SK-N-SH treated with all-trans-retinoic acid at 6 μM for 48 hours (cell line): ENCODE data around the gene OPRM1.

Experiments used
- ATAC-seq: fragments of 200-7000 bp; cut with Tn5 transposase; 3 replicates; pipeline ENCODE4 v1.9.1; 2020; ENCODE audit warnings: mild to moderate bottlenecking, moderate library complexity
- BACH2 ChIP-seq: fragments of 250-450 bp; sonication (Bioruptor Pico); IDR thresholded peaks from 2 replicates; pipeline ENCODE4 v1.9.0; 2021; ENCODE audit warnings: mild to moderate bottlenecking, borderline replicate concordance
- CREB5 ChIP-seq: fragments of 250-450 bp; sonication (Bioruptor Pico); IDR thresholded peaks from 2 replicates; pipeline ENCODE4 v1.5.1; 2020; ENCODE audit warnings: low read depth, mild to moderate bottlenecking, moderate library complexity
- CSDC2 ChIP-seq: fragments of 250-450 bp; sonication (Bioruptor Pico); IDR thresholded peaks from 2 replicates; pipeline ENCODE4 v1.5.0; 2020; ENCODE audit warnings: mild to moderate bottlenecking, moderate library complexity
- ESRRG ChIP-seq: fragments of 250-450 bp; sonication (Bioruptor Pico); IDR thresholded peaks from 2 replicates; pipeline ENCODE4 v1.6.1; 2021; ENCODE audit warnings: mild to moderate bottlenecking
- GLIS3 ChIP-seq: fragments of 250-450 bp; sonication (Bioruptor Pico); IDR thresholded peaks from 2 replicates; pipeline ENCODE4 v1.5.0; 2020; ENCODE audit warnings: mild to moderate bottlenecking, moderate library complexity
- PATZ1 ChIP-seq: fragments of 250-450 bp; sonication (Bioruptor Pico); IDR thresholded peaks from 2 replicates; pipeline ENCODE4 v1.8.0; 2020; ENCODE audit warnings: mild to moderate bottlenecking, moderate library complexity, borderline replicate concordance
- POU6F1 ChIP-seq: fragments of 250-450 bp; sonication (Bioruptor Pico); IDR thresholded peaks from 2 replicates; pipeline ENCODE4 v1.8.0; 2021; ENCODE audit warnings: low read depth, mild to moderate bottlenecking, moderate library complexity, borderline replicate concordance
- RARB ChIP-seq: fragments of 250-450 bp; sonication (Bioruptor Pico); IDR thresholded peaks from 2 replicates; pipeline ENCODE4 v1.8.0; 2021; ENCODE audit warnings: mild to moderate bottlenecking, moderate library complexity
- SNAI2 ChIP-seq: fragments of 250-450 bp; sonication (Bioruptor Pico); IDR thresholded peaks from 2 replicates; pipeline ENCODE4 v1.5.0; 2020; ENCODE audit warnings: mild to moderate bottlenecking, moderate library complexity
- TCF4 ChIP-seq: fragments of 250-450 bp; sonication (Bioruptor Pico); IDR thresholded peaks from 2 replicates; pipeline ENCODE4 v1.8.0; 2021; ENCODE audit warnings: mild to moderate bottlenecking, moderate library complexity, borderline replicate concordance
- TOX ChIP-seq: fragments of 250-450 bp; sonication (Bioruptor Pico); IDR thresholded peaks from 2 replicates; pipeline ENCODE4 v1.8.0; 2021; ENCODE audit warnings: mild to moderate bottlenecking, moderate library complexity, borderline replicate concordance
- TSHZ2 ChIP-seq: fragments of 250-450 bp; sonication (Bioruptor Pico); IDR thresholded peaks from 2 replicates; pipeline ENCODE4 v1.5.0; 2020; ENCODE audit warnings: mild to moderate bottlenecking, moderate library complexity
- ZC3H10 ChIP-seq: fragments of 250-450 bp; sonication (Bioruptor Pico); IDR thresholded peaks from 2 replicates; pipeline ENCODE4 v1.5.1; 2021; ENCODE audit warnings: mild to moderate bottlenecking, moderate library complexity
- ZFP3 ChIP-seq: fragments of 250-450 bp; sonication (Bioruptor Pico); IDR thresholded peaks from 2 replicates; pipeline ENCODE4 v1.5.0; 2020; ENCODE audit warnings: mild to moderate bottlenecking, moderate library complexity
- ZFP30 ChIP-seq: fragments of 450-650 bp; formaldehyde crosslinking; IDR thresholded peaks from 2 replicates; pipeline ENCODE4 v1.5.0; 2022; ENCODE audit warnings: mild to moderate bottlenecking, moderate library complexity
- ZNF565 ChIP-seq: fragments of 450-650 bp; formaldehyde crosslinking; conservative IDR thresholded peaks from 2 replicates; pipeline ENCODE4 v1.5.0; 2020; ENCODE audit warnings: low read depth, mild to moderate bottlenecking, moderate library complexity
- ZNF70 ChIP-seq: fragments of 450-650 bp; formaldehyde crosslinking; IDR thresholded peaks from 2 replicates; pipeline ENCODE4 v1.5.0; 2020; ENCODE audit warnings: mild to moderate bottlenecking, moderate library complexity
- ZNF8 ChIP-seq: fragments of 450-650 bp; formaldehyde crosslinking; IDR thresholded peaks from 2 replicates; pipeline ENCODE4 v1.5.0; 2020; ENCODE audit warnings: mild to moderate bottlenecking, moderate library complexity

Gene OPRM1

GRCh38 chr6:154229786-154230185 lies 190.7 kb downstream of the OPRM1 start:
- ATAC-seq, result no peak
- TF ChIP-seq ZNF8 (CRISPR knock-in tag), result no peak
- TF ChIP-seq BACH2 (CRISPR knock-in tag), result no peak
- TF ChIP-seq ZFP3 (CRISPR knock-in tag), result no peak
- no peak for TF ChIP-seq ZC3H10 (CRISPR knock-in tag)
- TF ChIP-seq POU6F1 (CRISPR knock-in tag), result no peak
- TF ChIP-seq ZNF565 (CRISPR knock-in tag), result no peak
- no peak for TF ChIP-seq CSDC2
- no peak for TF ChIP-seq SNAI2 (CRISPR knock-in tag)
- TF ChIP-seq PATZ1 (CRISPR knock-in tag), result no peak
- TF ChIP-seq TOX, result no peak
- TF ChIP-seq TCF4, result no peak
- TF ChIP-seq TSHZ2 (CRISPR knock-in tag), result no peak
- TF ChIP-seq ZNF70 (CRISPR knock-in tag), result no peak
- TF ChIP-seq RARB, result no peak
- no peak for TF ChIP-seq ZFP30 (CRISPR knock-in tag)
- no peak for TF ChIP-seq ESRRG (CRISPR knock-in tag)

GRCh38 chr6:154230393-154230792 lies 191.4 kb downstream of the OPRM1 start:
- no peak for TF ChIP-seq TSHZ2 (CRISPR knock-in tag)
- ATAC-seq, result no peak

- no peak for ATAC-seq
- TF ChIP-seq TSHZ2 (CRISPR knock-in tag) (no peak), GLIS3 (CRISPR knock-in tag) (no peak), CREB5 (no peak), RARB (no peak)
These were observed 192.0 kb downstream of the OPRM1 start for GRCh38 chr6:154230910-154231595.
